H1 (cell line): ENCODE data around the gene CELF4. TPM values are rescaled to one million over a fixed set of nuclear protein-coding genes. Genes with fewer than 3 reads are reported as not detected.

Experiments
- BACH1 ChIP-seq: IDR thresholded peaks from 2 replicates; pipeline ENCODE4 v1.6.1; 2012; ENCODE audit warnings: low read length, improper control_type of control experiment
- HDAC2 ChIP-seq, 2 experiments: fragments of 300-600 bp in 1 of 2; sonication (generic) in 1 of 2; IDR thresholded peaks; 2 replicates each; pipeline ENCODE4 v1.6.1; 2011 to 2012; ENCODE audit warnings: low read depth in 2 of 2, low read length in 2 of 2, mild to moderate bottlenecking in 2 of 2, moderate library complexity in 2 of 2, borderline replicate concordance in 1 of 2, inconsistent platforms in 1 of 2
- TCF12 ChIP-seq: IDR thresholded peaks from 2 replicates; pipeline ENCODE4 v1.6.1; 2011; ENCODE audit warnings: low read depth, mild to moderate bottlenecking, low read length
- polyA plus RNA-seq, 7 experiments: library from polyadenylated mRNA; depleted of rRNA in 3 of 7; stranded (reverse) in 5 of 7; unstranded in 2 of 7; fragments of >200 nt in 5 of 7; fragments of 200-250 nt in 2 of 7; gene quantifications; 1 replicate in 5 of 7; 2 replicates in 1 of 7; 4 replicates in 1 of 7; pipeline versions ENCODE4 v1.2.1 to v1.2.3, GENCODE V29; 2011 to 2013; ENCODE audit warnings: missing spikeins in 2 of 7, mixed read lengths in 2 of 7
- total RNA-seq: library from RNA; stranded (reverse); fragmentation: NEBNext Ultra II Directional; extraction: Animal tissue kit (Norgen Biotek cat#: 25700); gene quantifications from 2 replicates; pipeline ENCODE4 v1.2.1, GENCODE V29; 2021
- TF ChIP-seq, protein P1 (sequence below): fragments of 300-600 bp; sonication (generic); IDR thresholded peaks from 2 replicates; pipeline ENCODE4 v1.7.1; 2012; ENCODE audit warnings: low read length, moderate library complexity, mild to moderate bottlenecking, inconsistent platforms; ENCODE audit not compliant: insufficient replicate concordance

The CELF4 gene
- total and polyA plus RNA-seq, 2 of the 8 experiments (the other 6 are each of a cell fraction or from before 2014, with no cell fraction given): 1.6 to 3.4 TPM

DNA sequence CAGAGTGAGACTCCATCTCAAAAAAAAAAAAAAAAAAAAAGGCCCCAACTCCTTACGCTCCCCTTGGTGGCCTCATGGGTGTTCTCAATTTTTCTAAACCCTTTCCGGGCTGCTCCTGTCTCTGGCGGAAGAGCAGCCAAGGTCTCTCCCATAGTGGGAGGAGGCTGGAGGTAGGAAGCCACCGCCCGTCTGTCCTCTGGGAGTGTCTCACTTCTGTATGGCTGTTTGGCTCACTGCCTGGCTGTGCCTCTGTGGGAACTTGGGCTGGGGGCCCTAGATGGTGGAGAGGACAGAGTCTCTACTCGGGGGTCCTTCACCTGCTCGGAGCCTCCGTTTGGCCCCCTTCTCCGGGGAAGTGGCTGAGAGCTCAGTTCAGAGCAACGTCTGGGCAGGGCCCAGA lies 245.3 kb downstream of the CELF4 start (continued):
- TF ChIP-seq, protein P1, sequence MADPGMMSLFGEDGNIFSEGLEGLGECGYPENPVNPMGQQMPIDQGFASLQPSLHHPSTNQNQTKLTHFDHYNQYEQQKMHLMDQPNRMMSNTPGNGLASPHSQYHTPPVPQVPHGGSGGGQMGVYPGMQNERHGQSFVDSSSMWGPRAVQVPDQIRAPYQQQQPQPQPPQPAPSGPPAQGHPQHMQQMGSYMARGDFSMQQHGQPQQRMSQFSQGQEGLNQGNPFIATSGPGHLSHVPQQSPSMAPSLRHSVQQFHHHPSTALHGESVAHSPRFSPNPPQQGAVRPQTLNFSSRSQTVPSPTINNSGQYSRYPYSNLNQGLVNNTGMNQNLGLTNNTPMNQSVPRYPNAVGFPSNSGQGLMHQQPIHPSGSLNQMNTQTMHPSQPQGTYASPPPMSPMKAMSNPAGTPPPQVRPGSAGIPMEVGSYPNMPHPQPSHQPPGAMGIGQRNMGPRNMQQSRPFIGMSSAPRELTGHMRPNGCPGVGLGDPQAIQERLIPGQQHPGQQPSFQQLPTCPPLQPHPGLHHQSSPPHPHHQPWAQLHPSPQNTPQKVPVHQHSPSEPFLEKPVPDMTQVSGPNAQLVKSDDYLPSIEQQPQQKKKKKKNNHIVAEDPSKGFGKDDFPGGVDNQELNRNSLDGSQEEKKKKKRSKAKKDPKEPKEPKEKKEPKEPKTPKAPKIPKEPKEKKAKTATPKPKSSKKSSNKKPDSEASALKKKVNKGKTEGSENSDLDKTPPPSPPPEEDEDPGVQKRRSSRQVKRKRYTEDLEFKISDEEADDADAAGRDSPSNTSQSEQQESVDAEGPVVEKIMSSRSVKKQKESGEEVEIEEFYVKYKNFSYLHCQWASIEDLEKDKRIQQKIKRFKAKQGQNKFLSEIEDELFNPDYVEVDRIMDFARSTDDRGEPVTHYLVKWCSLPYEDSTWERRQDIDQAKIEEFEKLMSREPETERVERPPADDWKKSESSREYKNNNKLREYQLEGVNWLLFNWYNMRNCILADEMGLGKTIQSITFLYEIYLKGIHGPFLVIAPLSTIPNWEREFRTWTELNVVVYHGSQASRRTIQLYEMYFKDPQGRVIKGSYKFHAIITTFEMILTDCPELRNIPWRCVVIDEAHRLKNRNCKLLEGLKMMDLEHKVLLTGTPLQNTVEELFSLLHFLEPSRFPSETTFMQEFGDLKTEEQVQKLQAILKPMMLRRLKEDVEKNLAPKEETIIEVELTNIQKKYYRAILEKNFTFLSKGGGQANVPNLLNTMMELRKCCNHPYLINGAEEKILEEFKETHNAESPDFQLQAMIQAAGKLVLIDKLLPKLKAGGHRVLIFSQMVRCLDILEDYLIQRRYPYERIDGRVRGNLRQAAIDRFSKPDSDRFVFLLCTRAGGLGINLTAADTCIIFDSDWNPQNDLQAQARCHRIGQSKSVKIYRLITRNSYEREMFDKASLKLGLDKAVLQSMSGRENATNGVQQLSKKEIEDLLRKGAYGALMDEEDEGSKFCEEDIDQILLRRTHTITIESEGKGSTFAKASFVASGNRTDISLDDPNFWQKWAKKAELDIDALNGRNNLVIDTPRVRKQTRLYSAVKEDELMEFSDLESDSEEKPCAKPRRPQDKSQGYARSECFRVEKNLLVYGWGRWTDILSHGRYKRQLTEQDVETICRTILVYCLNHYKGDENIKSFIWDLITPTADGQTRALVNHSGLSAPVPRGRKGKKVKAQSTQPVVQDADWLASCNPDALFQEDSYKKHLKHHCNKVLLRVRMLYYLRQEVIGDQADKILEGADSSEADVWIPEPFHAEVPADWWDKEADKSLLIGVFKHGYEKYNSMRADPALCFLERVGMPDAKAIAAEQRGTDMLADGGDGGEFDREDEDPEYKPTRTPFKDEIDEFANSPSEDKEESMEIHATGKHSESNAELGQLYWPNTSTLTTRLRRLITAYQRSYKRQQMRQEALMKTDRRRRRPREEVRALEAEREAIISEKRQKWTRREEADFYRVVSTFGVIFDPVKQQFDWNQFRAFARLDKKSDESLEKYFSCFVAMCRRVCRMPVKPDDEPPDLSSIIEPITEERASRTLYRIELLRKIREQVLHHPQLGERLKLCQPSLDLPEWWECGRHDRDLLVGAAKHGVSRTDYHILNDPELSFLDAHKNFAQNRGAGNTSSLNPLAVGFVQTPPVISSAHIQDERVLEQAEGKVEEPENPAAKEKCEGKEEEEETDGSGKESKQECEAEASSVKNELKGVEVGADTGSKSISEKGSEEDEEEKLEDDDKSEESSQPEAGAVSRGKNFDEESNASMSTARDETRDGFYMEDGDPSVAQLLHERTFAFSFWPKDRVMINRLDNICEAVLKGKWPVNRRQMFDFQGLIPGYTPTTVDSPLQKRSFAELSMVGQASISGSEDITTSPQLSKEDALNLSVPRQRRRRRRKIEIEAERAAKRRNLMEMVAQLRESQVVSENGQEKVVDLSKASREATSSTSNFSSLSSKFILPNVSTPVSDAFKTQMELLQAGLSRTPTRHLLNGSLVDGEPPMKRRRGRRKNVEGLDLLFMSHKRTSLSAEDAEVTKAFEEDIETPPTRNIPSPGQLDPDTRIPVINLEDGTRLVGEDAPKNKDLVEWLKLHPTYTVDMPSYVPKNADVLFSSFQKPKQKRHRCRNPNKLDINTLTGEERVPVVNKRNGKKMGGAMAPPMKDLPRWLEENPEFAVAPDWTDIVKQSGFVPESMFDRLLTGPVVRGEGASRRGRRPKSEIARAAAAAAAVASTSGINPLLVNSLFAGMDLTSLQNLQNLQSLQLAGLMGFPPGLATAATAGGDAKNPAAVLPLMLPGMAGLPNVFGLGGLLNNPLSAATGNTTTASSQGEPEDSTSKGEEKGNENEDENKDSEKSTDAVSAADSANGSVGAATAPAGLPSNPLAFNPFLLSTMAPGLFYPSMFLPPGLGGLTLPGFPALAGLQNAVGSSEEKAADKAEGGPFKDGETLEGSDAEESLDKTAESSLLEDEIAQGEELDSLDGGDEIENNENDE: no peak
- TF ChIP-seq HDAC2 (IDR thresholded peaks at IDR 0.05; ENCODE audit: borderline replicate concordance in 1 of 2, low read depth in 2 of 2, low read length in 2 of 2) (no peak), TCF12 (no peak), BACH1 (no peak)
